IMR-90 (cell line): ENCODE data around the gene IGF2BP1. TPM values are rescaled to one million over a fixed set of nuclear protein-coding genes. Genes with fewer than 3 reads are reported as not detected.

Experiments
- ATAC-seq: fragments of 200-7000 bp; cut with Tn5 transposase; 2 replicates; pipeline ENCODE4 v1.9.1; 2020; ENCODE audit warnings: low read depth, mild to moderate bottlenecking, moderate library complexity
- BruUV-seq: library from RNA; stranded (reverse); fragments of 400-500 nt; replicated peaks from 2 replicates; lab custom pipeline; 2021; lab: Mats Ljungman, UMichigan
- CTCF ChIA-PET: fragments of 300-600 bp; formaldehyde crosslinking; extraction: SDS; loops from one replicate; lab custom pipeline; 2021; ENCODE audit warnings: antibody characterized with exemption; lab: Yijun Ruan, JAX
- POLR2A ChIA-PET: fragments of 300-600 bp; sonication (Branson Sonifier 250); formaldehyde crosslinking; loops from one replicate; lab custom pipeline; 2022; ENCODE audit warnings: antibody characterized with exemption; ENCODE audit not compliant: unreplicated experiment; lab: Charles Lee
- DNase-seq: peaks from one replicate; pipeline ENCODE4 v3.0.0; 2013
- H2AFZ ChIP-seq: replicated peaks from 2 replicates; pipeline ENCODE3; 2013; ENCODE audit warnings: low read length, mild to moderate bottlenecking; ENCODE audit not compliant: poor library complexity
- H2AK5ac ChIP-seq: 2 replicates; pipeline ENCODE4 v1.6.1; 2013; ENCODE audit warnings: low read depth, low read length, inconsistent platforms
- H2AK9ac ChIP-seq: replicated peaks from 2 replicates; pipeline ENCODE3; 2013; ENCODE audit warnings: mild to moderate bottlenecking, low read depth, low read length, moderate library complexity; ENCODE audit not compliant: poor library complexity
- H2BK120ac ChIP-seq: 2 replicates; pipeline ENCODE4 v1.6.1; 2013; ENCODE audit warnings: low read depth, low read length, inconsistent platforms
- H2BK15ac ChIP-seq: 3 replicates; pipeline ENCODE4 v1.6.1; 2013; ENCODE audit warnings: low read depth, low read length, inconsistent platforms
- H2BK20ac ChIP-seq: 2 replicates; pipeline ENCODE4 v1.6.1; 2013; ENCODE audit warnings: low read depth, mild to moderate bottlenecking, inconsistent platforms, low read length, moderate library complexity
- H2BK5ac ChIP-seq: 2 replicates; pipeline ENCODE4 v1.6.1; 2013; ENCODE audit warnings: mild to moderate bottlenecking, low read depth, low read length, inconsistent platforms; ENCODE audit not compliant: poor library complexity, severe bottlenecking
- H3K14ac ChIP-seq: replicated peaks from 2 replicates; pipeline ENCODE4 v1.6.1; 2013; ENCODE audit warnings: low read depth, low read length, inconsistent platforms
- H3K18ac ChIP-seq: 2 replicates; pipeline ENCODE4 v1.6.1; 2013; ENCODE audit warnings: low read depth, low read length, control low read depth
- H3K23ac ChIP-seq: 2 replicates; pipeline ENCODE4 v1.6.1; 2013; ENCODE audit warnings: low read depth, low read length, inconsistent platforms
- H3K27ac ChIP-seq: 2 replicates; pipeline ENCODE4 v1.5.1; 2013; ENCODE audit warnings: mild to moderate bottlenecking, control low read depth, low read length; ENCODE audit not compliant: insufficient read depth
- H3K27me3 ChIP-seq: 2 replicates; pipeline ENCODE4 v1.6.1; 2013; ENCODE audit warnings: low read length; ENCODE audit not compliant: control insufficient read depth, insufficient read depth
- H3K36me3 ChIP-seq: 2 replicates; pipeline ENCODE4 v1.6.1; 2013; ENCODE audit warnings: low read length, mixed read lengths; ENCODE audit not compliant: control insufficient read depth, insufficient read depth
- H3K4ac ChIP-seq: 2 replicates; pipeline ENCODE4 v1.6.1; 2013; ENCODE audit warnings: low read depth, low read length, inconsistent platforms
- H3K4me1 ChIP-seq: 2 replicates; pipeline ENCODE4 v1.6.1; 2013; ENCODE audit warnings: low read length, mixed read lengths; ENCODE audit not compliant: control insufficient read depth, insufficient read depth
- H3K4me2 ChIP-seq: 2 replicates; pipeline ENCODE4 v1.6.1; 2013; ENCODE audit warnings: low read depth, mild to moderate bottlenecking, control low read depth, low read length, moderate library complexity
- H3K4me3 ChIP-seq: 2 replicates; pipeline ENCODE4 v1.5.1; 2013; ENCODE audit warnings: low read depth, mild to moderate bottlenecking, control low read depth, low read length, moderate library complexity; ENCODE audit not compliant: insufficient read depth
- H3K56ac ChIP-seq: 2 replicates; pipeline ENCODE4 v1.6.1; 2013; ENCODE audit warnings: low read length, inconsistent platforms; ENCODE audit not compliant: insufficient read depth; ENCODE audit errors: extremely low read depth
- H3K79me1 ChIP-seq, 2 experiments: 2 replicates each; pipeline ENCODE4 v1.6.1; 2013; ENCODE audit warnings: low read length in 2 of 2, inconsistent platforms in 1 of 2, low read depth in 1 of 2
- H3K9ac ChIP-seq: 2 replicates; pipeline ENCODE4 v1.6.1; 2013; ENCODE audit warnings: low read depth, low read length, control low read depth
- H3K9me1 ChIP-seq: 2 replicates; pipeline ENCODE4 v1.6.1; 2013; ENCODE audit warnings: low read length, inconsistent platforms; ENCODE audit not compliant: insufficient read depth
- H3K9me3 ChIP-seq: 2 replicates; pipeline ENCODE4 v1.6.1; 2013; ENCODE audit warnings: low read length; ENCODE audit not compliant: control insufficient read depth, insufficient read depth
- H4K20me1 ChIP-seq: 2 replicates; pipeline ENCODE4 v1.6.1; 2013; ENCODE audit warnings: low read length, inconsistent platforms; ENCODE audit not compliant: insufficient read depth
- H4K5ac ChIP-seq: 2 replicates; pipeline ENCODE4 v1.6.1; 2013; ENCODE audit warnings: mild to moderate bottlenecking, low read depth, low read length, control low read depth
- H4K8ac ChIP-seq, 2 experiments: 2 replicates each; pipeline ENCODE4 v1.6.1; 2013; ENCODE audit warnings: low read depth in 2 of 2, low read length in 2 of 2, control low read depth in 1 of 2, inconsistent platforms in 1 of 2
- H4K91ac ChIP-seq: 2 replicates; pipeline ENCODE4 v1.6.1; 2013; ENCODE audit warnings: low read depth, low read length, inconsistent platforms; ENCODE audit not compliant: insufficient read depth
- CEBPB ChIP-seq: IDR thresholded peaks from 2 replicates; pipeline ENCODE4 v1.6.1; 2012; ENCODE audit warnings: low read depth, low read length, improper control_type of control experiment
- CHD1 ChIP-seq: IDR thresholded peaks from 2 replicates; pipeline ENCODE4 v1.6.1; 2012; ENCODE audit warnings: low read depth, low read length, improper control_type of control experiment
- CTCF ChIP-seq: conservative IDR thresholded peaks from 2 replicates; pipeline ENCODE4 v1.5.1; 2012; ENCODE audit warnings: mild to moderate bottlenecking, low read depth, low read length, improper control_type of control experiment
- ELK1 ChIP-seq: fragments of 150-350 bp; IDR thresholded peaks from 2 replicates; pipeline ENCODE4 v1.6.1; 2016; ENCODE audit warnings: low read depth, mild to moderate bottlenecking, low read length, moderate library complexity, borderline replicate concordance
- FOS ChIP-seq: fragments of 150-350 bp; IDR thresholded peaks from 2 replicates; pipeline ENCODE4 v1.6.1; 2016; ENCODE audit warnings: low read depth, low read length
- MAFK ChIP-seq: IDR thresholded peaks from 2 replicates; pipeline ENCODE4 v1.6.1; 2012; ENCODE audit warnings: low read depth, low read length, improper control_type of control experiment
- MAZ ChIP-seq: IDR thresholded peaks from 2 replicates; pipeline ENCODE4 v1.6.1; 2012; ENCODE audit warnings: low read depth, mild to moderate bottlenecking, low read length, improper control_type of control experiment, moderate library complexity, borderline replicate concordance
- NFE2L2 ChIP-seq: fragments of 150-350 bp; IDR thresholded peaks from 2 replicates; pipeline ENCODE4 v1.6.1; 2016; ENCODE audit warnings: low read depth, mild to moderate bottlenecking, low read length
- POLR2A ChIP-seq: IDR thresholded peaks from 2 replicates; pipeline ENCODE4 v1.6.1; 2012; ENCODE audit warnings: mild to moderate bottlenecking, low read depth, low read length
- RFX5 ChIP-seq: IDR thresholded peaks from 2 replicates; pipeline ENCODE4 v1.8.0; 2012; ENCODE audit warnings: low read depth, mild to moderate bottlenecking, low read length, moderate library complexity
- SMC3 ChIP-seq: fragments of 150-350 bp; IDR thresholded peaks from 2 replicates; pipeline ENCODE4 v1.6.1; 2016; ENCODE audit warnings: low read depth, mild to moderate bottlenecking, antibody characterized with exemption, low read length, moderate library complexity
- USF2 ChIP-seq: fragments of 150-350 bp; IDR thresholded peaks from 2 replicates; pipeline ENCODE4 v1.6.1; 2017; ENCODE audit warnings: mild to moderate bottlenecking, antibody characterized with exemption, low read length, low read depth
- WGBS, 2 experiments: methylation state at CpG; one replicate each; pipeline versions ENCODE4 v1.1.5 to v1.1.7; 2013; ENCODE audit warnings: missing lambda C conversion rate in 2 of 2; ENCODE audit not compliant: insufficient read length in 1 of 2; ENCODE audit errors: extremely low coverage in 2 of 2; 5-methylcytosine and 5-hydroxymethylcytosine counted together
- dilution Hi-C: fragments of 300-500 bp; cut with HindIII; formaldehyde crosslinking; loops from one replicate; pipeline ENCODE4 v1.14.3; 2018; ENCODE audit warnings: low sequenced_read_pairs; ENCODE audit not compliant: unreplicated experiment
- in situ Hi-C: fragments of 300-500 bp; cut with MboI; formaldehyde crosslinking; loops from 3 replicates; pipeline ENCODE4 v1.14.3; 2019; ENCODE audit warnings: low sequenced_read_pairs, inconsistent platforms, mixed read lengths
- intact Hi-C: fragments of 100-400 bp; cut with micrococcal nuclease; formaldehyde crosslinking; loops from 2 replicates; pipeline ENCODE4 v1.10.0; 2022
- polyA plus RNA-seq, 3 experiments: library from polyadenylated mRNA; depleted of rRNA; stranded (reverse); fragments of >200 nt; gene quantifications; 2 replicates each; pipeline ENCODE4 v1.2.3, GENCODE V29; 2012; ENCODE audit warnings: low replicate concordance in 1 of 3
- total RNA-seq: library from RNA; depleted of rRNA; stranded (reverse); fragments of >200 nt; gene quantifications from 2 replicates; pipeline ENCODE4 v1.2.3, GENCODE V29; 2012

Gene IGF2BP1
- total and polyA plus RNA-seq, 2 of the 4 experiments (the other 2 are of a cell fraction), result 10.2 to 13.1 TPM

GRCh38 chr17:49090878-49091594 is 93.9 kb downstream of the IGF2BP1 start:
- Histone ChIP-seq H3K79me1 (no peaks in the 10 kb centered on the region), H3K4me1 (no peaks in the 10 kb centered on the region), H3K18ac (no peak overlapping the region), H2BK120ac (no peak overlapping the region), H2AFZ (no peak overlapping the region), H3K27ac (no peak overlapping the region), H3K36me3 (no peaks in the 10 kb centered on the region), H3K27me3 (peaks cover 15% of the 10 kb centered on the region), H4K8ac (no peak overlapping the region), H3K4me3 (no peak overlapping the region), H3K23ac (no peak overlapping the region), H3K4me2 (no peak overlapping the region), H4K5ac (no peak overlapping the region), H4K91ac (no peak overlapping the region), H2AK5ac (no peak overlapping the region), H2AK9ac (no peak overlapping the region), H3K9me1 (peaks cover 5% of the 10 kb centered on the region; the same call in 1 of the 2 replicates), H2BK20ac (no peak overlapping the region), H4K20me1 (no peaks in the 10 kb centered on the region), H3K14ac (no peak overlapping the region), H2BK5ac (no peak overlapping the region), H2BK15ac (no peak overlapping the region), H3K9ac (no peak overlapping the region), H3K4ac (no peak overlapping the region), H3K9me3 (no peaks in the 10 kb centered on the region; the same call in 1 of the 2 replicates), H3K56ac (no peak overlapping the region)
- no peak for DNase-seq
- BruUV-seq, result no TSS peak
- ChIA-PET POLR2A (no interaction called here), CTCF (no interaction called here)
- TF ChIP-seq CHD1, result no peak
- TF ChIP-seq ELK1, result no peak
- no peak for TF ChIP-seq SMC3
- no peak for TF ChIP-seq FOS
- no peak for TF ChIP-seq CTCF
- no peak for TF ChIP-seq POLR2A
- no peak for TF ChIP-seq RFX5
- no peak for TF ChIP-seq NFE2L2
- no peak for TF ChIP-seq MAZ
- TF ChIP-seq USF2, result no peak
- no peak for TF ChIP-seq CEBPB
- TF ChIP-seq MAFK, result no peak
- in situ Hi-C loops (no loop called here), intact Hi-C loops (no loop called here), dilution Hi-C loops (no loop called here)
- ATAC-seq, result no peak
- WGBS, 2 experiments, result 50% methylated on average over 1 of the region's 10 CpGs; no CpG with 5 or more reads in 1 of the 2 experiments
